NOMO-1 treated with dmso at 0.1 percent for 144 hours (cell line): ENCODE measurements around the gene FASTKD2.

Experiments
- DNase-seq: peaks from one replicate; lab custom pipeline; 2025; ENCODE audit not compliant: unreplicated experiment; lab: John Stamatoyannopoulos, UW

The FASTKD2 gene

DNA sequence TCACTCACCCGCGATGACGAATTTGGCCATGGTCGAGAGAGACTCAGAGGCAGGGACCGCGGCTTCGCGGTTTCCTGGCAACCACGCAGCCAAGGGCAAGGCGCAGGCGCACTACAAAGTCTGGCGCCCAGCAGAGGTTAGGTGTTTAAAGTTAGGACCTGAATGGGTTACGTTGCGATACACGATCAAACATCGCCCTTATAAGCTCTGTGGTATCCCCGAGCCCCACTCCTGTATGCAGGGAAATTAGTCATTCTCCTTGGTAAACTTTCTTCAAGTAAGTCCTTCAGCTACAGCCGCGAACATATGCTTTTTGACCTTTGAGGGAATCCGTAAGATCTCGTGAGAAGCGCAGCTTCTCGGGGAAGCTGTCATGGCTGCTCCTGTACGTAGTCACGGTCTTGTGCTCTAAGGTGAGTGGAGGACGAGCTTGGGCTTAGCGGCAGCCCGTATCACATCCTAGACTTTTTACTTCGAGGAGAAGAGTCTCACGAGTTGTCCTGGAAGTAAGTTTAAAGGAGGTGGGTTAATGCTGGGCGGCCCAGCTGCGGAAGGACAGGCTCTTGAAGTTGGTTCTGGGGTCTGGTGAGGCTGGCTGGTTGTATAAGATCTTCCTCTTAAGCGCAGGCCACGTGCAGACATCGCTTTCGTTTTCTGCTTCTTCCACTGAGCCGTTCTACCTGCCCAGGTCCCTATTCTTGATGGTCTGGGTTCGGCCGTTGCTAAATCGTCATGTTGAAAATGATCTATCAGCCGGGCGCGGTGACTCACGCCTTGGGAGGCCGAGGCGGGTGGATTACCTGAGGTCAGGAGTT is at the start of gene FASTKD2, which contains the start of gene MDH1B:
TSS of gene FASTKD2 (plus strand) at position 365 of the 815 bp plus-strand sequence. CDS start 1,088 bp downstream, outside the sequence.
TSS of gene MDH1B (minus strand) at position 87 of the 815 bp plus-strand sequence. CDS start at position 30, 57 bp downstream.
- peak; percentile 88 for DNase-seq

DNA sequence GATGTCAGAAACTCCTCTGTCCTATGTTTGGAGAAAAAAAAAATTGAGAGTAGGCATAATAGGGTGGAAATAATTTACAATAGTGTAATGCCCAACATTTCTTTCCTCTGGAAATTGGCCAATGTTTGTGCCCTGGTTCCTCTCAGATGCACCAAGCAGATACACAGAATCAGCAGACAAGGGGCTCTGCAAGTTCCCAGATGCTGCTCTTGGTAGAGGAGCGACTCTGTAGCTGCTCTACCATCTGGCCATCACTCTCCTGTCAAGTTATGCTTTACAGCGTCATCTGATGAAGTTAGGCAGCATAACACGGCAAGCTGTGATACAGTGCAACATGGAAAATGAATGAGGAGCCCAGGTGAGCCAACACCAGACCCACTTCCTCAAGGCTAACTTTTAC is 48.8 kb upstream of the FASTKD2 start:
- DNase-seq, result no peak

DNA sequence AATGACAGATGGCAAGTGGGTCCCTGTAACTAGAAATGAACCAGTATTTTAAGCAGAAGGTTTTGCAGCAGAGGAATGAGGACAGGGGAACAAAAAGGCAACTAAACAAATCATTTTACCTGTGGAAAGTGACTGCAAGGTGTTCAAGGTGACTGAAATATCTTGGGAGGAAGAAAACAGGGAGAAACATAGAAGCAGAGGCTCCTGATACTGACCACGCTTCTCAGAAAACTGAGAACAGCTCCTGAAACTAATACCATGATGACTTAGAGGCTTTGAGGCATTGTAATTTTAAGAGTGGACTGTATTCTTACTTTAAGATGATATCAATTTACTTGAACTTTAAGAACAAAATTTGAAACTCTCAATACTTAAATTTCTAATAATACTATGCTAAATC is 47.1 kb upstream of the FASTKD2 start, which contains the start of gene DYTN:
TSS of gene DYTN (minus strand) at position 101 of the 400 bp plus-strand sequence. CDS start 117 bp downstream, outside the sequence.
- no peak for DNase-seq

DNA sequence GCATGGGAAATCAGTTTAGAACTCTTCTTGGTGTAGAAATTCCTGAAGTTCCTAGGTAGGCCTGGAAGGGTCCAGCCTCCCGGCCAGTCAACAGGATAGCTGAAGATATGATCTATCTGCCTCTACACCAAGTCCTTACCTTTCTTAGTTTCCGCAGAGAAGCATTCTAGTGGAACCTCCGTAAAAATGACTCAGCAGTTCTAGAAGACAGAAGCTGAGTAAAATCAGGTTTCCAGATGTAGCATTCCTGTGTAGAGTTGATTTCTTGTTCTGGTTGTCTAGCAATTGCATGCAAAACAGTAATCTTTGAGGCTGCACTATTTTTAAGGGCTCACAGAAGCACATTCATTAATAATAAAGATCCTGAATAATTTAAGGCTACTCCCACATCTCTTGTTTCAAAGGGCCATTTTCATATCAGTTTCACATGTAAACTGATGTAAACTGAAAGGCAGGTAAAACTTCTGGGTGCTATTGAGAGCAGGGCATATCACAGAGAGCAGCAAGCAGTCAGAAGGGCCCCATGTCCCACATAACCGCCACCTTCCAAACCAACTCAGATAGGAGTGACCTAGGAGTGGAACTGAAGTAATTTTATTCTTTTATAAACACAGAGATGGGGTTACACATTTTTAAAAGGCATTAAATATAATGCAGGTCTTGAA is 44.0 kb upstream of the FASTKD2 start:
- DNase-seq, result no peak

DNA sequence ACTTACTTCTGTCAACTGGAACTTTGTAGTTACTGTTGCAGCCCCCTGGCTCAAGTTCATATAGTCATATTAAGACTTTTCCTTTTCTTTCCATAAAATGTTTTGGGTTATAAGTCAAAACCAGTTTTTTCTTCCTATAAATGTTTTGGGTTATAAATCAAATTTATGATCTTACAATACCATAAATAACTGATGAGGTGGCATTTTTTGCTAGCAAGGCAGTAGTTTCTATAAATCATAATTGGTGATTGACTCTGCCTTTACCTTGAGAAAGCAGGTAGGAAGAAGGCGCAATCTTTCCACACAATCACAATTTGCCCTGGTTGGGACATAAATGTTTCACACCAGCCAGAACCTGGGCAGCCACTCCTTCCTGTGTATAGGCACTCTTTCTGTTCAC is 42.1 kb upstream of the FASTKD2 start:
- DNase-seq, result no peak

DNA sequence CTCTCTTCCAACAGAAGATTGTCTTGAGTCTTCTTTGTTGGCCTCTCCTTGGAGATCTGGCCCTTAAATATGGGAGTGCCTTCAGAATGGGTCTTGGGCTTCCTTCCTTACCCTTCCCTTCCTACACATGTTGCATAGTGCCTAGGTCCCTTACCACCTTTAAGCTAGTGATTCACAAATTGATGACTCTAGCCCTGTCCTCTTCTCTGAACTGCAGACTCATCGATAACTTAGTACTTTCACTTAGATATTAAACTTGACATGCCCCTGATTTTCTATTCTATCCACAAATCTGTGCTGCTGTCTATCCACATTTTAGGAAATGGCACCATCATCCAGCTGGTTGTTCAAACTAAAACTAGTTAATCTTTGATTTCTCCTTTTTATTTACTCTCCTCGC is 38.1 kb upstream of the FASTKD2 start:
- no peak for DNase-seq

DNA sequence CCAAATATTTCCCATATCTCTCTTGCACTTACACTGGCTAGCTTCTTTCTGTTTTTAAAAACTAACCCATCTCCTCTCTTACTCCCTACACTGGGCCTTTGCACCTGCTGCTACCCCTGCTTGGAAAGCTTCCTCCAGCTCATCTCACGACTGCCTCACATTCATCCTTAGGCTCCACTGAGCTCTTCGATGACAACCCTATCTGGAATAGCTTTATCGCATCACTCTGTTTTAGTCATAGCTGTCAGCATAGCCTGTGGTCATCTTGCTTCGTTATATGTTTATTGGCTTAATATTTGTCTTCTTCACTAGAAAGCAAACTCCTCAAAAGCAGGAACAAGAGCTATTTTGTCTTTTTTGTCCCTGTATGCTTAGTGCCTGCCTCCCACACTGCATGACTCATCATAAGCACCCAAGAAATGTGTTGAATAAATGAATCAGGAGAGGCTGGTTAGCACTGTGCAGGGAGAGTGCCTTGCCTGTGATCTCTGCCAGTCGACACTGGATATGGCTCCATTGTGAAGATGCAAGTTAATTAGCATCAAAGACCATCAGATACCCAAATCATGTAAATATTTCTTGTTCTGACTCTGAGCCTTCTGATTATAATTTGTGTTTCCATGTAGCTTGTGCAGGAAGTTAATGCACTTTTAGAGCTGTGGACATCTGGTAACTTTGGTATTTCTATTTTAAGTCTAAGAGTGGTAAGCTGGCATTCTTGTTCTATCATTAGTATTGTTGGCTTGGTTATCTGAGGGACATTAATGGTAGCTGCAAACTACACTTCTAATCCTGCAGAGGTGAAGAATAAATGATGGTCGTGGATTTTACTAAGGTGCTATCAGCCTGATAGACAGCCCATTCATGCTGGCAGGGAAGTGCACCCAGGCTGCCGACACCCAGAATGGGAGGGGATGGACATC is 36.9 kb upstream of the FASTKD2 start:
- DNase-seq, result no peak

DNA sequence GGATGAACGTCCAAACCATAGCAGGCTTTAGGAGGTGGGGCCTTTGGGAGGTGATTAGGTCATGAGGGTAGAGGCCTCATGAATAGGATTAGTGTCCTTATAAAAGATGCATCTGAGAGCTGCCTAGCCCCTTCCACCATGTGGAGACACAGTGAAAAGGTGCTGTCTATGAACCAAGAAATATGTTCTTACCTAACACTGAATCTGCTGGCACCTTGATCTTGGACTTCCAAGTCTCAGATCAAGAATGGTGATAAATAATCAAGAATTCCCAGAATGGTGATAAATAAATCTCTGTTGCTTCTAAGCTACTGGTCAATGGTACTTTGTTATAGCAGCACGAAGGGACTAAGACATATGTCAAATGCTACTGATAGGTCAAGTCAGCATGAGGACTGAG is 32.1 kb upstream of the FASTKD2 start:
- no peak for DNase-seq

DNA sequence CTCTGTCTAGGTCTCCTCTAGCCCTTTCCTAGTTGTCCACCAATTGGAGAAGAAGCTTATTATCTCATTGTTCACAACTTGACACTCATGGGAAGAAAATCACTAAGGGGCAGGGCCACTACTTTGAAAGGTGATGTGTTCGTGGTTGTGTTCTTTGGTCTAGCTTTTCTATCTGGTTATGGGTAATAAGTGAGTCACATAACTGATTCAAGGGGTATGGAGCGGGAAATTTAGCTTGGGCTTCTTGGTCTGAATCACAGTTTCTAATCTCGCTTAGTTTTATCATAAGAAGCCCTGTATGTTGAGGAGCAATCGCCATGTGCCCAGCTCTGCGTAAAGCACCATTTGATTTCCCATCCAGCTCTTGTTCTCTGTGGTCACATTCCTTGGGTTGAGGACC is 28.5 kb upstream of the FASTKD2 start:
- no peak for DNase-seq

DNA sequence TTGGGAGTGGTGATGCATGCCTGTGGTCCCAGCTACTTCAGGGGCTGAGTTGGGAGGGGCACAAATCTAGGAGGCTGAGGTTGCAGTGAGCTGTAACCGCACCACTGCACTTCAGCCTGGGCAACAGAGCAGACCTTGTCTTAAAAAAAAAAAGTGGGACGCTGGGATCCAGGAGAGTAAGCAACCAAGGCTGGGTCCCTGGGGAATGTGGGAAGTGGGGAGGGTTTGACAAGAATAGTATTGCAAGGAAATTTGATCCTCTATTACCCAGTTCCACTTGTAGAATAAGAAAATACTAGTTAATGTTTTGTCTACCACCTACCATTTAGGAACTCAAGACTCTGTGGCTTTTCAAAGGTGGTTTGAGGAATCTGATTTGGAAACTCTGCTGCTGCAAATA is 26.1 kb upstream of the FASTKD2 start:
- DNase-seq, result no peak

DNA sequence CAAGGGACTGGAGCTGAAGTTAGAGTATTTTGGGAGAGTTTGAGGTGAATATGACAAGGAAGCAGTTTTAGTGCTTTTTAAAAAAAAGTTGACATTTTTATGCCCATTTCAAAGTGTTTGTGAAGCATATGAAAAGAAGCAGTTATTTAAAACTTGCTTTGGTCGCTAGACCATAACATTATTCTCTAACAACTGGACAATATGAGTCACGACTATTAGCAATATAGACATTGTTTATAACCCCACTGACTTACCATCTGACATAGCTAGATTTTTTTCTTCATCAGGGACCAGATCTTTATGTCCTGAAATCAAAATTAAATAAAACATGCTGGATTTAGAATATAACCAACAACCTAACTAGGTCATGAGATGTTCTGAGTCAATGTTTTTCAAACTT is 24.6 kb upstream of the FASTKD2 start:
- DNase-seq, result no peak

DNA sequence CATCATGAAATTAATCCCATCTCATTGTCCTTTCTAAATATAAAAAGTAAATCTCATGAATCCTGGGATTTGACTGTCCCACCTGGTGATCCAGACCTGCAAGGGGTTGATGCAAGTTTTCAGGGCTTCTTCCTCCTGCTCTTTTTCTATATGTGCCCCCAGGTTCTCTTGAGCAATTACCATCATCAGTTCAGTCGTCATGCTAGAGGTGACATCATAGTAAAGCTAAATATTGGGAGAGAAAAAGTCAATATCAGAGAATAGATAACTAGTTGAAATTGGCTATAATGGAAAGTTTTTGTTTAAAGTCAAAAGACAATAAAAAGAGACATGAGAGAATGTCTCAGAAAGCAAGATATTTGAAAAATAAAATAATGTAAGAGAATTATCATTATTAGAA is 8.6 kb upstream of the FASTKD2 start:
- no peak for DNase-seq

DNA sequence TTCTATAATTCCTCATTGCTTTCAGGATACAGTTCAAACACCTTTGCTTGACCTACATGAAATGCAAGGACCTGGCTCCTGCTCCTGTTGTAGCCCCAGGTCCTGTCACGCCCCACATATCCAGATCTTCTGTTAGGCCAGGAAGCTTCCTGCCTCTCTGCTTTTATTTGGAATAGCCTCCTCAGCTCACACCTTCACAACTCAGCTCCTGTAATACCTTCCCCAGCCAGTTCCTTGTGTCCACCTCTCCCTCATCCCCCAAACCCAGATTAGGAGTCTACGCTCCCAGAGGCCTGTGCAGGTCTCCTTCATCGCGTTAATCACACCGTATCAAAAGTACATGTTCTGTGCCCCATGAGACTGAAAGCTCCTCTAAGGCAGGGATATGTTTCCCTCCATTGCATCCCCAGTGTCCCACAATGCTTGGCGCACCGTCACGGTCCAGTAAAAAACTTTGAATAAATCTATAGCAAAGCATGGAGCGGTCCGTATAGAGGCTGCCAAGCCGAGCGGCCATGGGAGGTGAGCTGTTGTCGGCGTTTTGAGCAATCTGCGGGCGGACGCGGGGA is 649 bp upstream of the FASTKD2 start:
- no peak for DNase-seq

DNA sequence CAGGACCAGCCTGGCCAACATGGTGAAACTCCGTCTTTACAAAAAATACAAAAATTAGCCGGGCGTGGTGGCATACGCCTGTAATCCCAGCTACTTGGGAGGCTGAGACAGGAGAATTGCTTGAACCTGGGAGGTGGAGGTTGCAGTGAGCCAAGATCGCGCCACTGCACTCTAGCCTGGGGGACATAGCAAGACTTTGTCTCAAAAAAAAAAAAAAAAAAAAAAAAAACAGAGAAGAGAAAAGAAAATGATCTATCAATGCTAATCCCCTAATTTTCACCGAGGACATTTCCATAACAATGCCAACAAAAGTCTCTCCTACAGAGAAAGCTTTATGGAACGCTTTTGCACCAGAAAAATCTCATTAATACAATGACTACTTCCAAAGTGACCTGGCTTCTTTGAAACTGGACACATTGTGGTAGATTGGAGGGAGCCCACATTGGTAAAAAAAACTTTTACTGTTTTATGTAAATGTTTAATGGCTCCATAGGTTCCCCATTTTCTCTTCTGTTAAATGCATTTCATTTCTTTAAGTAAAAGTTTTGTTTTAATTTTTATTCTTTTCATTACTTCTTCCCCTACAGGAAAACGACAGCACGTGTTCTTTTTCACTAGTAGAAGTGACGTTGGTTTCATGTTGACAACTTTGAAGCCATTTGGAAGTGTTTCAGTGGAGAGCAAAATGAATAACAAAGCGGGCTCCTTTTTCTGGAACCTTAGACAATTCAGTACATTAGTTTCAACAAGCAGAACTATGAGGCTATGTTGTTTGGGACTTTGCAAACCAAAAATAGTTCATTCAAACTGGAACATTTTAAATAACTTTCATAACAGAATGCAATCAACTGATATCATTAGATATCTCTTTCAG is 888 bp downstream of the FASTKD2 start:
- no peak for DNase-seq

DNA sequence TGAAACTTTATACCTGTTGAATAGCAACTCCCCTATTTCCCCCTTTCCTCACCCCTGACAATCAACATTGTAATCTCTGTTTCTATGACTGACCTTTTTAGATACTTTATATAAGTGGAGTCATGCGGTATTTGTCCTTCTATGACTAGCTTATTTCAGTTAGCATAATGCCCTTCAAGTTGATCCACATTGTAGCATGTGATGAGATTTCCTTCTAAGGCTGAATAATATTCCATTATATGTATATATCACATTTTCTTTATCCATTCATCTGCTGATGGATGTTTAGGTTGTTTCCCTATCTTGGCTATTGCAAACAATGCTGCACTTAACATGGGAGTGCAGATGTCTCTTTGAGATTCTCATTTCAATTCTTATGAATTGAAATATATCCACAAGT is 9.5 kb downstream of the FASTKD2 start:
- no peak for DNase-seq

DNA sequence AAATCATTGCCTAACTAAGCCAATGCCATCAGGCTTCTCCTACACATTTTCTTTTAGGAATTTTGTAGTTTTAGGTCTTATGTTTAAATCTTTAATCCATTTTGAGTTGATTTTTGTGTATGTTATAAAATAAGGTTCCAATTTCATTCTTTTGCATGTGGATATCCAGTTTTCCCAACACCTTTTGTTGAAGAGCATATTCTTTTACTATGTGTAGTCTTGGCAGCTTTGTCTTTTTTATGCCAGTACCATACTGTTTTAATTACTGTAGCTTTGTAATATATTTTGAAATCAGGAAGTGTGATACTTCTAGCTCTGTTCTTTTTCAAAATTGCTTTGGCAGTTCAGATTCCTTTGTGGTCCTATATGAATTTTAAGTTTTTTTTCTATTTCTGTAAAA is 11.0 kb downstream of the FASTKD2 start:
- no peak for DNase-seq

DNA sequence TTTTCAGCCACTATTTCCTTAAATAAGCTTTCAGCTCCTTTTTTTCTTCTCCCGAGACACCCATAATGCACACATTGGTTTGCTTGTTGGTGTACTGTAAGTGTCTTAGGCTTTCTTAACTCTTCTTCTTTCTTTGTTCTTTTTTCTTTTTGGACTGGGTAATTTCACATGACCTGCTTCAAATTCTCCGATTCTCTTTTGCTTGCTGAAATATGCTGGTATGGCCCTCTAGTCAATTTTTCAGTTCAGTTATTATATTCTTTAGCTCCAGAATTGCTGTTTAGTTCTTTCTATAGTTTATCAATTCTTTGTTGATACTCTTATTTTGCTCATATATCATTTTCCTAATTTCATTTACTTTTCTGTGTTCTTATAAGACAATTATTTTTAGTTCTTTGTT is 15.3 kb downstream of the FASTKD2 start:
- no peak for DNase-seq

DNA sequence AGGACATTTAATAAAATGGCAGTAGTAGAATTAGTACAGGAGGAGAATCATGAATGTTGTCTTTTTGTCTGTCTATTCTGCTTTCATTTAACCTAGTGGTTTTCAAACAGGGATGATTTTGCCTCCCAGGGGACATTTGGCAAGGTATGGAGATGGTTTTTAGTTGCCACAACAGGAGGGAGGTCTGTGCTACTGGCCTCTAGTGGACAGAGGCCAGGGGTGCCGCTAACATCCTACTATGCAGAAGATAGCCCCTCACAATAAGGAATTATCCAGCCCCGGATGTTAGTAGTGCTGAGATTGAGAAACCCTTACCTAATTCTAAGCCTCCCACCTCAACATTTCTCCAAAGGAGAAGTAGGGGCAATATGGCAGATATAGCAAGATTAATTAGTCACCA is 18.3 kb downstream of the FASTKD2 start:
- DNase-seq, result no peak

DNA sequence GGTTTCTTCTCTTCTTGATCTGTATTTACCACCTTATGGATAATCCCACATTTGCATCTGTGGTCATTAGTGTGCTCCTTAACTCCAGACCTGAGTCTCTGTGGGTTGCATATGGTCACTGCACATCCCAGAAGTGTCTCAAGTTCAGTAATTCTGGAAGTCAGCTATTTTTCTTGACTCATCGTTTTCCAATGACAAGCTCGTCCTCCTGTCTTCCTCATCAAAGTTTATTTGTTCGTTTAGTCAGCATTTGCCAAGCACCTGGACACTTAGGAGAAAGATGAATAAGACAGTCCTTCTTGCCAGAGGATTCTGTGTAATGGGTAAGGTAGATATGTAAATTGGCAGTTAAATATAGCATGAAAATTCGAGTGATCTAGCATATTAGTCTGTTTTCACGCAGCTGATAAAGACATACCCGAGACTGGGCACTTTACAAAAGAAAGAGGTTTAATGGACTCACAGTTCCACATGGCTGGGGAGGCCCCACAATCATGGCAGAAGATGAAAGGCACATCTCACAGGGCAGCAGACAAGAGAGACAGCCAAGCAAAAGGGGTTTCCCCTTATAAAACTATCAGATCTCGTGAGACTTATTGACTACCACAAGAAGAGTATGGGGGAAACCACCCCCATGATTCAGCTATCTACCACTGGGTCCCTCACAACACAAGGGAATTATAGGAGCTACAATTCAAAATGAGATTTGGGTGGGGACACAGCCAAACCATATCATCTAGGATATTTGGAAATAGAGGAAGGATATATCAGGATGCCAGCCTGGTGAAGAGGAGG is 19.4 kb downstream of the FASTKD2 start:
- DNase-seq, result no peak
